ENCODE measurements around the gene NTM. TPM values are rescaled to one million over a fixed set of nuclear protein-coding genes. Genes with fewer than 3 reads are reported as not detected.

The NTM gene
- total and polyA plus RNA-seq, 7 donors, result 0.07 to 1.1 (median 0.22) TPM; not detected in 2

DNA sequence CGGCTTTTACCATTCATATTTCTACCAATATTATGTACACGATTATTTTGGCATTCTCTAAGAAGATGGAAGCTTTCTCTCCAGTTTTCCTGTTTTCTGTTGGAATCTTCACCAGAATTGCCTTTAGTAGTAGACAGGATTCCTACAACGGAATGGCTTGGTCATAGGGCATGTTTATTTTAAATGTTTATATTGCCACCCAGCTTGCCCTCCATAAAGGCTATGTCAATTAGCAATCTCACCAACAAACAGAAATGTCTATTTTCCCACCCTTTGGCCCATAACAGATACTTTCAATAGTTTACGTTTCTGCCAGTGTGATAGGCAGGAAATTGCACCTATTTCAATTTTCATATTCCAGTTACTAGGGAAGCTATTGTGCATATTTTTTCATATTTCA lies 893.5 kb downstream of the NTM start:
- intact Hi-C loops (cut with DNase I), result no loop called here
- no peak for ATAC-seq
- Histone ChIP-seq H3K9me3 (no peaks in the 10 kb centered on the region), H3K4me1 (no peaks in the 10 kb centered on the region), H3K36me3 (ENCODE audit: insufficient read depth in 1 of 2, low read depth in 1 of 2) (no peaks in the 10 kb centered on the region), H3K4me3 (no peak overlapping the region), H3K27ac (no peak overlapping the region), H3K27me3 (ENCODE audit: insufficient read depth in 3 of 3, low read length in 2 of 3) (peaks cover 0 to 2% (median 0%) of the 10 kb centered on the region in 3 donors)
- TF ChIP-seq, protein P1, sequence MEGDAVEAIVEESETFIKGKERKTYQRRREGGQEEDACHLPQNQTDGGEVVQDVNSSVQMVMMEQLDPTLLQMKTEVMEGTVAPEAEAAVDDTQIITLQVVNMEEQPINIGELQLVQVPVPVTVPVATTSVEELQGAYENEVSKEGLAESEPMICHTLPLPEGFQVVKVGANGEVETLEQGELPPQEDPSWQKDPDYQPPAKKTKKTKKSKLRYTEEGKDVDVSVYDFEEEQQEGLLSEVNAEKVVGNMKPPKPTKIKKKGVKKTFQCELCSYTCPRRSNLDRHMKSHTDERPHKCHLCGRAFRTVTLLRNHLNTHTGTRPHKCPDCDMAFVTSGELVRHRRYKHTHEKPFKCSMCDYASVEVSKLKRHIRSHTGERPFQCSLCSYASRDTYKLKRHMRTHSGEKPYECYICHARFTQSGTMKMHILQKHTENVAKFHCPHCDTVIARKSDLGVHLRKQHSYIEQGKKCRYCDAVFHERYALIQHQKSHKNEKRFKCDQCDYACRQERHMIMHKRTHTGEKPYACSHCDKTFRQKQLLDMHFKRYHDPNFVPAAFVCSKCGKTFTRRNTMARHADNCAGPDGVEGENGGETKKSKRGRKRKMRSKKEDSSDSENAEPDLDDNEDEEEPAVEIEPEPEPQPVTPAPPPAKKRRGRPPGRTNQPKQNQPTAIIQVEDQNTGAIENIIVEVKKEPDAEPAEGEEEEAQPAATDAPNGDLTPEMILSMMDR (IDR thresholded peaks at IDR 0.05), result no peak
- no peak for DNase-seq
- WGBS, 3 donors, result 87 to 91% (median 89%) methylated on average over 4 of the region's 4 CpGs

- WGBS, 3 donors, result 52 to 86% (median 68%) methylated on average over 1 of the region's 1 CpG
- no peak for ATAC-seq
- no peaks in the 10 kb centered on the region for H3K9me3 ChIP-seq
- H3K36me3 ChIP-seq (ENCODE audit: insufficient read depth in 1 of 2, low read depth in 1 of 2), result no peaks in the 10 kb centered on the region
- H3K27me3 ChIP-seq (ENCODE audit: insufficient read depth in 3 of 3, low read length in 2 of 3), result peaks cover 0 to 2% (median 0%) of the 10 kb centered on the region in 3 donors
- DNase-seq, result no peak
- TF ChIP-seq, protein P1 (IDR thresholded peaks at IDR 0.05), result no peak
- intact Hi-C loops (cut with DNase I), result no loop called here
- H3K4me3 ChIP-seq, result no peak overlapping the region
- H3K4me1 ChIP-seq, result no peaks in the 10 kb centered on the region
- H3K27ac ChIP-seq, result no peak overlapping the region
Observed at GRCh38 chr11:132264616-132265015, 894.2 kb downstream of the NTM start.

- Histone ChIP-seq H3K4me3 (no peak overlapping the region), H3K4me1 (no peaks in the 10 kb centered on the region), H3K27ac (no peak overlapping the region), H3K27me3 (ENCODE audit: insufficient read depth in 3 of 3, low read length in 2 of 3) (no peaks in the 10 kb centered on the region), H3K9me3 (no peaks in the 10 kb centered on the region), H3K36me3 (ENCODE audit: insufficient read depth in 1 of 2, low read depth in 1 of 2) (no peaks in the 10 kb centered on the region)
- DNase-seq (no peak), ATAC-seq (peak in 1 of 4 donors; percentile 54)
- TF ChIP-seq, protein P1 (IDR thresholded peaks at IDR 0.05), result peak; percentile 20
- 44 to 56% (median 49%) methylated on average over 6 of the region's 6 CpGs for WGBS, 3 donors
- intact Hi-C loops (cut with DNase I), result no loop called here
Observed at GRCh38 chr11:132278801-132279574, 908.6 kb downstream of the NTM start.

DNA sequence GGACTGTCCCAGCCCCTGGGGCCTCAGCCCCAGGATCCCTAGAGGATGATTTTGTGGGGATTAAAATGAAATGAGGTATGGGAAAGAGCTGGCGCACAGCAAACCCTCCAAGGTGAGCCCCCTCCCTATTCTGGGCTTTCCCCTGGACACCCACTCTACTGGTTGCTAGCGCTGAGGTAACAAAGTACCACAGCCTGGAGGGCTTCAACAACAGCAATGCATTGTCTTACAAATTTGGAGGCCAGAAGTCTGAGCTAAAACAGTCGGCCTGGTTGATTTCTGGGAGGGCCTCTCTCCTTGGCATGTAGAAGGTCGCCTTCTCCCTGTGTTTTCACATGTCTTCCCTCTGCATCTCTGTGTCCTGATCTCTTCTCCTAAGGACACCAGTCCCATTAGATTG lies 913.6 kb downstream of the NTM start:
- Histone ChIP-seq H3K27ac (no peak overlapping the region), H3K9me3 (no peaks in the 10 kb centered on the region), H3K4me1 (no peaks in the 10 kb centered on the region), H3K36me3 (ENCODE audit: insufficient read depth in 1 of 2, low read depth in 1 of 2) (no peaks in the 10 kb centered on the region), H3K4me3 (no peak overlapping the region), H3K27me3 (ENCODE audit: insufficient read depth in 3 of 3, low read length in 2 of 3) (no peaks in the 10 kb centered on the region)
- intact Hi-C loops (cut with DNase I), result no loop called here
- ATAC-seq (no peak), DNase-seq (no peak)
- 83 to 93% (median 90%) methylated on average over 4 of the region's 4 CpGs for WGBS, 3 donors
- TF ChIP-seq, protein P1 (IDR thresholded peaks at IDR 0.05), result no peak

- ATAC-seq, result no peak
- intact Hi-C loops (cut with DNase I), result no loop called here
- 90 to 92% (median 91%) methylated on average over 11 of the region's 11 CpGs for WGBS, 3 donors
- H3K36me3 ChIP-seq (ENCODE audit: insufficient read depth in 1 of 2, low read depth in 1 of 2), result no peaks in the 10 kb centered on the region
- DNase-seq, result no peak
- no peak overlapping the region for H3K4me3 ChIP-seq
- no peaks in the 10 kb centered on the region for H3K27me3 ChIP-seq (ENCODE audit: insufficient read depth in 3 of 3, low read length in 2 of 3)
- no peaks in the 10 kb centered on the region for H3K4me1 ChIP-seq
- TF ChIP-seq, protein P1 (IDR thresholded peaks at IDR 0.05), result no peak
- H3K27ac ChIP-seq, result no peak overlapping the region
- H3K9me3 ChIP-seq, result no peaks in the 10 kb centered on the region
Observed at GRCh38 chr11:132284611-132285010, 914.2 kb downstream of the NTM start.

Data from psoas muscle (tissue), 8 donors.